ENCODE data around the gene RELA. TPM values are rescaled to one million over a fixed set of nuclear protein-coding genes. Genes with fewer than 3 reads are reported as not detected.

The RELA gene
- total and polyA plus RNA-seq, 10 of the 15 experiments (the other 5 are each of a cell fraction or from before 2014, with no cell fraction given) = 5.1 to 56.4 (median 34.2) TPM

DNA sequence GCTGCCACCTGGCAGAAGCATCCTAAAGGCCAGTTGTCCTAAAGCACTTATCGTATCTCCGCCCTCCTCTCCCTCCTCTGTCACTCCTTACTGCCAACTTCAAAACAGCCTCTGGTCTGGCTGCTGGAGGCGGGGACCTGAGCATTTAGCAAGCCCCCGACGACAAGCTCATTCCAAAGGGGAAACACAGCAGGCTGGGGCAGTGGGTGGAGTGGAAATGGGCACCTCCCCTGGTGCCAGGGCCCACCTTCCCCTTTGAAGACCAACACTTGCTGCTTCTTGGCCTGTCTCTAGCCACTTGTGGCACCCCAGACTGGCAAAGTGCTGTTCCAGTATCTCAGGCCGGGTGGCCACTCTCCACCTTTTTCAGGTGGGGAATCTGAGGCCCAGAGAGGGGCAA lies 52.3 kb downstream of the RELA start (continued):
- TF ChIP-seq, protein P1, sequence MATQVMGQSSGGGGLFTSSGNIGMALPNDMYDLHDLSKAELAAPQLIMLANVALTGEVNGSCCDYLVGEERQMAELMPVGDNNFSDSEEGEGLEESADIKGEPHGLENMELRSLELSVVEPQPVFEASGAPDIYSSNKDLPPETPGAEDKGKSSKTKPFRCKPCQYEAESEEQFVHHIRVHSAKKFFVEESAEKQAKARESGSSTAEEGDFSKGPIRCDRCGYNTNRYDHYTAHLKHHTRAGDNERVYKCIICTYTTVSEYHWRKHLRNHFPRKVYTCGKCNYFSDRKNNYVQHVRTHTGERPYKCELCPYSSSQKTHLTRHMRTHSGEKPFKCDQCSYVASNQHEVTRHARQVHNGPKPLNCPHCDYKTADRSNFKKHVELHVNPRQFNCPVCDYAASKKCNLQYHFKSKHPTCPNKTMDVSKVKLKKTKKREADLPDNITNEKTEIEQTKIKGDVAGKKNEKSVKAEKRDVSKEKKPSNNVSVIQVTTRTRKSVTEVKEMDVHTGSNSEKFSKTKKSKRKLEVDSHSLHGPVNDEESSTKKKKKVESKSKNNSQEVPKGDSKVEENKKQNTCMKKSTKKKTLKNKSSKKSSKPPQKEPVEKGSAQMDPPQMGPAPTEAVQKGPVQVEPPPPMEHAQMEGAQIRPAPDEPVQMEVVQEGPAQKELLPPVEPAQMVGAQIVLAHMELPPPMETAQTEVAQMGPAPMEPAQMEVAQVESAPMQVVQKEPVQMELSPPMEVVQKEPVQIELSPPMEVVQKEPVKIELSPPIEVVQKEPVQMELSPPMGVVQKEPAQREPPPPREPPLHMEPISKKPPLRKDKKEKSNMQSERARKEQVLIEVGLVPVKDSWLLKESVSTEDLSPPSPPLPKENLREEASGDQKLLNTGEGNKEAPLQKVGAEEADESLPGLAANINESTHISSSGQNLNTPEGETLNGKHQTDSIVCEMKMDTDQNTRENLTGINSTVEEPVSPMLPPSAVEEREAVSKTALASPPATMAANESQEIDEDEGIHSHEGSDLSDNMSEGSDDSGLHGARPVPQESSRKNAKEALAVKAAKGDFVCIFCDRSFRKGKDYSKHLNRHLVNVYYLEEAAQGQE (IDR thresholded peaks at IDR 0.05; ENCODE audit: low read depth, low read length) = no peak
- no peak for TF ChIP-seq LARP7 (IDR thresholded peaks at IDR 0.05)

DNA sequence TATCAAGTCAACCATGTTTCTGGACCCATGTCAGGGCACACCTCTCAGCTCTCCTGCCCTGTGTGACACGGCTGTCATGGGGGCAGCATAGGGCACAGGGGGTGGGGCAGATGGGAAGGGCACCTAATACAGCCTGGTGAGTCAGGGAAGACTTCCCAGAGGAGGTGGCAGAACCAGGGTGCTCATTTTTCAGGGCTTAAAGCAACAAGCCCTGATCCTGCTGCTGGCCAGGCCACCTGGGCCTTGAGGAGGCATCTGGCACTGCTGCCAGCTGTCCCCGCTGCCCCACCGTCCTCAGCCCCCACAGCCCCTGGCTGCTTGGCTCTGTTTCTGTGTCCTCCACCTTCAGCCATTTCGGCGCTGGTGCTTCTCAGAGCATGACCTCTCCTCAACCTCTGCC lies 53.1 kb downstream of the RELA start:
- Histone ChIP-seq H3K27ac (ENCODE audit: control insufficient read depth, insufficient read depth) (no peak overlapping the region), H3K36me3 (ENCODE audit: control insufficient read depth in 2 of 2, insufficient read depth in 2 of 2, low read length in 1 of 2) (peaks cover 18 to 29% of the 10 kb centered on the region in 2 experiments; a peak in 3 of 4 replicates), H2AFZ (ENCODE audit: control insufficient read depth, low read depth, low read length) (no peak overlapping the region), H3K79me2 (ENCODE audit: control insufficient read depth, insufficient read depth, low read length) (peaks cover 43% of the 10 kb centered on the region), H3K4me2 (ENCODE audit: control insufficient read depth, insufficient read depth) (no peak overlapping the region), H3K9me3 (replicated peaks; ENCODE audit: control insufficient read depth, insufficient read depth, low read length) (no peaks in the 10 kb centered on the region), H3K27me3 (replicated peaks in 1 of 2; ENCODE audit: control insufficient read depth in 2 of 2, insufficient read depth in 2 of 2, low read length in 1 of 2) (no peaks in the 10 kb centered on the region), H4K20me1 (ENCODE audit: control insufficient read depth, insufficient read depth) (no peaks in the 10 kb centered on the region; the same call in 1 of the 2 replicates), H3K4me3 (no peak overlapping the region), H3K9ac (ENCODE audit: control insufficient read depth, insufficient read depth, low read length) (no peak overlapping the region), H3K4me1 (ENCODE audit: control insufficient read depth, insufficient read depth, low read length) (peaks cover 17% of the 10 kb centered on the region)
- no peak for DNase-seq (ENCODE audit: low read depth, low spot score)
- intact Hi-C loops (cut with micrococcal nuclease; ENCODE audit: unreplicated experiment) = loop anchor here (5.0 kb wide), 1 partner anchor 732 kb away; the partner anchor contains the start of gene EHD1
- ATAC-seq = no peak
- no TSS peak for BruUV-seq (replicated peaks)
- WGBS (ENCODE audit: insufficient coverage, insufficient replicate concordance, low lambda C conversion rate, missing lambda C conversion rate) = 78% methylated on average over 5 of the region's 5 CpGs
- CTCF ChIA-PET = interaction anchor here (1.2 to 2.1 kb wide), 5 partner anchors 20 to 250 kb away, joined by 3 to 10 read pairs (median 4); partner anchors contain the start of gene MUS81
- FAIRE-seq = no peak
- RAD21 ChIA-PET (ENCODE audit: unreplicated experiment) = interaction anchor here (1.7 kb wide), 1 partner anchor 20 kb away, joined by 5 read pairs; no protein-coding TSS in a partner anchor
- SMC1A ChIA-PET (ENCODE audit: uncharacterized antibody, unreplicated experiment) = interaction anchor here (1.5 kb wide), 1 partner anchor 21 kb away, joined by 5 read pairs; no protein-coding TSS in a partner anchor
- in situ Hi-C loops (cut with MboI) = no loop called here
- POLR2A ChIA-PET = interaction anchor here (0.6 to 2.5 kb wide), 4 partner anchors 16 to 42 kb away, joined by 3 to 12 read pairs (median 6); partner anchors contain the start of gene SIPA1
- TF ChIP-seq PAX8 (IDR thresholded peaks at IDR 0.05) (no peak), TCF12 (IDR thresholded peaks at IDR 0.05; ENCODE audit: low read depth, low read length) (no peak), SRF (IDR thresholded peaks at IDR 0.05; ENCODE audit: low read depth in 2 of 2, low read length in 2 of 2) (no peak), YY1 (IDR thresholded peaks at IDR 0.05; ENCODE audit: low read depth, low read length) (no peak), MEF2B (IDR thresholded peaks at IDR 0.05; ENCODE audit: partially characterized antibody, poor library complexity, severe bottlenecking) (no peak), STAT3 (IDR thresholded peaks at IDR 0.05; ENCODE audit: low read depth, low read length) (no peak), MXI1 (IDR thresholded peaks at IDR 0.05; ENCODE audit: low read depth, low read length) (no peak), JUND (IDR thresholded peaks at IDR 0.05; ENCODE audit: low read depth, low read length) (no peak), MEF2A (IDR thresholded peaks at IDR 0.05; ENCODE audit: insufficient read depth, low read depth, low read length) (no peak), TARDBP (IDR thresholded peaks at IDR 0.05; ENCODE audit: borderline replicate concordance) (no peak), FOXK2 (IDR thresholded peaks at IDR 0.05) (no peak)
- TF ChIP-seq, protein P2, sequence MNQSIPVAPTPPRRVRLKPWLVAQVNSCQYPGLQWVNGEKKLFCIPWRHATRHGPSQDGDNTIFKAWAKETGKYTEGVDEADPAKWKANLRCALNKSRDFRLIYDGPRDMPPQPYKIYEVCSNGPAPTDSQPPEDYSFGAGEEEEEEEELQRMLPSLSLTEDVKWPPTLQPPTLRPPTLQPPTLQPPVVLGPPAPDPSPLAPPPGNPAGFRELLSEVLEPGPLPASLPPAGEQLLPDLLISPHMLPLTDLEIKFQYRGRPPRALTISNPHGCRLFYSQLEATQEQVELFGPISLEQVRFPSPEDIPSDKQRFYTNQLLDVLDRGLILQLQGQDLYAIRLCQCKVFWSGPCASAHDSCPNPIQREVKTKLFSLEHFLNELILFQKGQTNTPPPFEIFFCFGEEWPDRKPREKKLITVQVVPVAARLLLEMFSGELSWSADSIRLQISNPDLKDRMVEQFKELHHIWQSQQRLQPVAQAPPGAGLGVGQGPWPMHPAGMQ (IDR thresholded peaks at IDR 0.05; ENCODE audit: borderline replicate concordance) = no peak
- TF ChIP-seq, protein P3, sequence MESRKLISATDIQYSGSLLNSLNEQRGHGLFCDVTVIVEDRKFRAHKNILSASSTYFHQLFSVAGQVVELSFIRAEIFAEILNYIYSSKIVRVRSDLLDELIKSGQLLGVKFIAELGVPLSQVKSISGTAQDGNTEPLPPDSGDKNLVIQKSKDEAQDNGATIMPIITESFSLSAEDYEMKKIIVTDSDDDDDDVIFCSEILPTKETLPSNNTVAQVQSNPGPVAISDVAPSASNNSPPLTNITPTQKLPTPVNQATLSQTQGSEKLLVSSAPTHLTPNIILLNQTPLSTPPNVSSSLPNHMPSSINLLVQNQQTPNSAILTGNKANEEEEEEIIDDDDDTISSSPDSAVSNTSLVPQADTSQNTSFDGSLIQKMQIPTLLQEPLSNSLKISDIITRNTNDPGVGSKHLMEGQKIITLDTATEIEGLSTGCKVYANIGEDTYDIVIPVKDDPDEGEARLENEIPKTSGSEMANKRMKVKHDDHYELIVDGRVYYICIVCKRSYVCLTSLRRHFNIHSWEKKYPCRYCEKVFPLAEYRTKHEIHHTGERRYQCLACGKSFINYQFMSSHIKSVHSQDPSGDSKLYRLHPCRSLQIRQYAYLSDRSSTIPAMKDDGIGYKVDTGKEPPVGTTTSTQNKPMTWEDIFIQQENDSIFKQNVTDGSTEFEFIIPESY (IDR thresholded peaks at IDR 0.05) = no peak
- TF ChIP-seq, protein P4, sequence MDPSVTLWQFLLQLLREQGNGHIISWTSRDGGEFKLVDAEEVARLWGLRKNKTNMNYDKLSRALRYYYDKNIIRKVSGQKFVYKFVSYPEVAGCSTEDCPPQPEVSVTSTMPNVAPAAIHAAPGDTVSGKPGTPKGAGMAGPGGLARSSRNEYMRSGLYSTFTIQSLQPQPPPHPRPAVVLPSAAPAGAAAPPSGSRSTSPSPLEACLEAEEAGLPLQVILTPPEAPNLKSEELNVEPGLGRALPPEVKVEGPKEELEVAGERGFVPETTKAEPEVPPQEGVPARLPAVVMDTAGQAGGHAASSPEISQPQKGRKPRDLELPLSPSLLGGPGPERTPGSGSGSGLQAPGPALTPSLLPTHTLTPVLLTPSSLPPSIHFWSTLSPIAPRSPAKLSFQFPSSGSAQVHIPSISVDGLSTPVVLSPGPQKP (IDR thresholded peaks at IDR 0.05; ENCODE audit: low read depth, low read length) = no peak
